ENCODE measurements around the gene SLC38A7. TPM values are rescaled to one million over a fixed set of nuclear protein-coding genes. Genes with fewer than 3 reads are reported as not detected.

Gene SLC38A7
- total and polyA plus RNA-seq, 2 of the 13 experiments (the other 11 are each of a cell fraction or from before 2014, with no cell fraction given): 13.2 to 14.1 TPM

- TF ChIP-seq ZFP41 (CRISPR knock-in tag; IDR thresholded peaks at IDR 0.05; ENCODE audit: borderline replicate concordance) (no peak; the same call in 1 of the 2 replicates), TARDBP (CRISPR knock-in tag; IDR thresholded peaks at IDR 0.05) (peak; percentile 81; the same call in 1 of the 2 replicates), CBX5 (CRISPR knock-in tag; IDR thresholded peaks at IDR 0.05; ENCODE audit: borderline replicate concordance) (peak; percentile 3), JARID2 (CRISPR knock-in tag; IDR thresholded peaks at IDR 0.05; ENCODE audit: insufficient replicate concordance) (no peak), ZNF616 (CRISPR knock-in tag; IDR thresholded peaks at IDR 0.05; ENCODE audit: low read depth) (peak; percentile 84)
- TF ChIP-seq, protein P1, sequence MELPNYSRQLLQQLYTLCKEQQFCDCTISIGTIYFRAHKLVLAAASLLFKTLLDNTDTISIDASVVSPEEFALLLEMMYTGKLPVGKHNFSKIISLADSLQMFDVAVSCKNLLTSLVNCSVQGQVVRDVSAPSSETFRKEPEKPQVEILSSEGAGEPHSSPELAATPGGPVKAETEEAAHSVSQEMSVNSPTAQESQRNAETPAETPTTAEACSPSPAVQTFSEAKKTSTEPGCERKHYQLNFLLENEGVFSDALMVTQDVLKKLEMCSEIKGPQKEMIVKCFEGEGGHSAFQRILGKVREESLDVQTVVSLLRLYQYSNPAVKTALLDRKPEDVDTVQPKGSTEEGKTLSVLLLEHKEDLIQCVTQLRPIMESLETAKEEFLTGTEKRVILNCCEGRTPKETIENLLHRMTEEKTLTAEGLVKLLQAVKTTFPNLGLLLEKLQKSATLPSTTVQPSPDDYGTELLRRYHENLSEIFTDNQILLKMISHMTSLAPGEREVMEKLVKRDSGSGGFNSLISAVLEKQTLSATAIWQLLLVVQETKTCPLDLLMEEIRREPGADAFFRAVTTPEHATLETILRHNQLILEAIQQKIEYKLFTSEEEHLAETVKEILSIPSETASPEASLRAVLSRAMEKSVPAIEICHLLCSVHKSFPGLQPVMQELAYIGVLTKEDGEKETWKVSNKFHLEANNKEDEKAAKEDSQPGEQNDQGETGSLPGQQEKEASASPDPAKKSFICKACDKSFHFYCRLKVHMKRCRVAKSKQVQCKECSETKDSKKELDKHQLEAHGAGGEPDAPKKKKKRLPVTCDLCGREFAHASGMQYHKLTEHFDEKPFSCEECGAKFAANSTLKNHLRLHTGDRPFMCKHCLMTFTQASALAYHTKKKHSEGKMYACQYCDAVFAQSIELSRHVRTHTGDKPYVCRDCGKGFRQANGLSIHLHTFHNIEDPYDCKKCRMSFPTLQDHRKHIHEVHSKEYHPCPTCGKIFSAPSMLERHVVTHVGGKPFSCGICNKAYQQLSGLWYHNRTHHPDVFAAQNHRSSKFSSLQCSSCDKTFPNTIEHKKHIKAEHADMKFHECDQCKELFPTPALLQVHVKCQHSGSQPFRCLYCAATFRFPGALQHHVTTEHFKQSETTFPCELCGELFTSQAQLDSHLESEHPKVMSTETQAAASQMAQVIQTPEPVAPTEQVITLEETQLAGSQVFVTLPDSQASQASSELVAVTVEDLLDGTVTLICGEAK (IDR thresholded peaks at IDR 0.05): no peak
- TF ChIP-seq, protein P1 (CRISPR knock-in tag; IDR thresholded peaks at IDR 0.05): peak; percentile 85
Measured at GRCh38 chr16:58629733-58630640, 54.6 kb downstream of the SLC38A7 start, which contains the start of gene CNOT1 (continued).

Data from HepG2 (cell line).